HG02678 (cell line): ENCODE measurements around the gene HES1.
"Not testable (repeated sequence)": the region's sequence is repeated elsewhere in the genome, so short reads cannot be mapped to it uniquely, and the experiment has no call there.

Experiments
- ATAC-seq: cut with Tn5 transposase; IDR thresholded peaks from one replicate; pipeline ENCODE4 v1.9.1; 2021; ENCODE audit warnings: mild to moderate bottlenecking, moderate library complexity; ENCODE audit not compliant: unreplicated experiment

HES1 gene

GRCh38 chr3:194124193-194124592 lies 11.8 kb upstream of the HES1 start:
- ATAC-seq = no peak

- no peak for ATAC-seq
Measured at GRCh38 chr3:194125442-194125841, 10.5 kb upstream of the HES1 start.

- ATAC-seq = no peak
Measured at GRCh38 chr3:194126790-194127189, 9.2 kb upstream of the HES1 start.

- ATAC-seq = no peak
Measured at GRCh38 chr3:194128202-194128918, 7.6 kb upstream of the HES1 start.

DNA sequence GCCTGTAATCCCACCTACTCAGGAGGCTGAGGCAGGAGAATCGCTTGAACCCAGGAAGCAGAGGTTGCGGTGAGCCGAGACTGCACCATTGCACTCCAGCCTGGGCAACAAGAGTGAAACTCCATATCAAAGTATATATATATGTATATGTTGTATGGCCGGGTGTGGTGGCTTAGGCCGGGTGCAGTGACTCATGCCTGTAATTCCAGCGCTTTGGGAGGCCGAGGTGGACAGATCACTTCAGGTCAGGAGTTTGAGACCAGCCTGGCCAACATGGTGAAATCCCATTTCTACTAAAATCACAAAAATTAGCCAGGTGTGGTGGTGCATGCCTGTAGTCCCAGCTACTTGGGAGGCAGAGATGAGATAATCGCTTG lies 7.0 kb upstream of the HES1 start:
- not testable (repeated sequence) for ATAC-seq

GRCh38 chr3:194129581-194130133 lies 6.3 kb upstream of the HES1 start:
- ATAC-seq = no peak

DNA sequence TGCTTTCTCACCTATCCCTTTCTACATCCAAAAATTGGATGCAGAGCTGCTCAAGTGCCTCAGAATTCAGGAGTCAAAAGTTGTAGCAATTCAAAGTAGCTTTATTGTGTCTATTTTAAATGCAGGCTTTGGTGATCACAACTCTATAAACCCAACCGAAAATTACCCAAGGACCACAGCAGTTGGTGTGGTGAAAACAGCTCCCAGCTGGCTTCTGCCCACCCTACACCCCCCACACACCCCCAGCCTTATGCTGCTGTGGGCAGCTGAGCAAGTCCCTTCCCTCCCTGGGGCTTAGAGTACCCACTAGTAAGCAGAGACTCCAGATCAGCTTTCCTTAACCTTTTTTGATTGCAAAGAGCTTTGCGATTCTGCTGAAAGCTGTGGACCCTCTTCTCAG lies 5.8 kb upstream of the HES1 start:
- no peak for ATAC-seq

GRCh38 chr3:194130807-194131589 lies 5.0 kb upstream of the HES1 start:
- peak; percentile 58 for ATAC-seq

- ATAC-seq = no peak
Measured at GRCh38 chr3:194132465-194133286, 3.3 kb upstream of the HES1 start.

GRCh38 chr3:194133661-194134230 lies 2.2 kb upstream of the HES1 start:
- no peak for ATAC-seq

- ATAC-seq = peak; percentile 18
Measured at GRCh38 chr3:194134231-194134756, 1.7 kb upstream of the HES1 start.

GRCh38 chr3:194134757-194135515 lies 1.0 kb upstream of the HES1 start:
- peak; percentile 38 for ATAC-seq

- no peak for ATAC-seq
Measured at GRCh38 chr3:194135516-194135805, 487 bp upstream of the HES1 start.

DNA sequence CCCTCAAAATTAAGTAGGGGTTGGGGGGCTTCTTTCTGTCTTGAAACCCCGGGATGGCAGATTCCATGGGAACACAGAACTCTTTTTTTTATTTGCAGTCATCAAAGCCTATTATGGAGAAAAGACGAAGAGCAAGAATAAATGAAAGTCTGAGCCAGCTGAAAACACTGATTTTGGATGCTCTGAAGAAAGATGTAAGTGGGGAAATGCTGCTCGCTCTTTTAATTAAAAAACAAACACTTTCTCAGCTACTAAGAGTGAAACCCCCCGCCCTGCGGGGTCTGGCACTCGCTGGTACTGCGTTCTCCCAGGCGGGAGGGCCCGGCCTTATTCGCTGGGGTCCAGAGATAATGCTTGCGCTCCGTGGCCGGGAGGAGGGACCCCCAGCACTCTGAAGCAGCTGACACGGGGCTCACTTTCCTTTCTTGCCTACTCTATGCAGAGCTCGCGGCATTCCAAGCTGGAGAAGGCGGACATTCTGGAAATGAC lies 615 bp downstream of the HES1 start:
- no peak for ATAC-seq

DNA sequence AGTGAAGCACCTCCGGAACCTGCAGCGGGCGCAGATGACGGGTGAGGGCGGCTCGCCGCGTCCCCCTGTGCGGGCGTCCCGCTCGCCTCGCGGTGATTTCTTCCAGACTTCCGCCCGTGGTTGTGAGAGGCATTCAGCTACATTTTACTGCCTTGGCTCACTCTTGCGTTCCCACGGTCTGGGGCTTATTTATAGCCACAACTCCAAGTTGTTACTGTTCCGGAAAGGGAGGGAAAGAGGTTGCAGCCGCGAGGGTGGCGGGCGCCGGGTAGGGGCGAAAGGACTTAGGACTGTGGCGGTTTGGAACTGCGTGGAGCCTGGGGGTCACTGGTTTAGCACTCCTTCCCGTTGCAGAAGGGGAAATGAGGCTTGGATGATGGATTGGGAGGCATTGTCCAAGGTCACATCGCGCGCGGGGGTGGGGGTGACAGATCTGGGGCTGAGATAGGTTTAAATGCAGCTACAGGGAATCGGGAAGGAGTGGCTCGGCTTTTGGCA lies 1.1 kb downstream of the HES1 start:
- no peak for ATAC-seq

DNA sequence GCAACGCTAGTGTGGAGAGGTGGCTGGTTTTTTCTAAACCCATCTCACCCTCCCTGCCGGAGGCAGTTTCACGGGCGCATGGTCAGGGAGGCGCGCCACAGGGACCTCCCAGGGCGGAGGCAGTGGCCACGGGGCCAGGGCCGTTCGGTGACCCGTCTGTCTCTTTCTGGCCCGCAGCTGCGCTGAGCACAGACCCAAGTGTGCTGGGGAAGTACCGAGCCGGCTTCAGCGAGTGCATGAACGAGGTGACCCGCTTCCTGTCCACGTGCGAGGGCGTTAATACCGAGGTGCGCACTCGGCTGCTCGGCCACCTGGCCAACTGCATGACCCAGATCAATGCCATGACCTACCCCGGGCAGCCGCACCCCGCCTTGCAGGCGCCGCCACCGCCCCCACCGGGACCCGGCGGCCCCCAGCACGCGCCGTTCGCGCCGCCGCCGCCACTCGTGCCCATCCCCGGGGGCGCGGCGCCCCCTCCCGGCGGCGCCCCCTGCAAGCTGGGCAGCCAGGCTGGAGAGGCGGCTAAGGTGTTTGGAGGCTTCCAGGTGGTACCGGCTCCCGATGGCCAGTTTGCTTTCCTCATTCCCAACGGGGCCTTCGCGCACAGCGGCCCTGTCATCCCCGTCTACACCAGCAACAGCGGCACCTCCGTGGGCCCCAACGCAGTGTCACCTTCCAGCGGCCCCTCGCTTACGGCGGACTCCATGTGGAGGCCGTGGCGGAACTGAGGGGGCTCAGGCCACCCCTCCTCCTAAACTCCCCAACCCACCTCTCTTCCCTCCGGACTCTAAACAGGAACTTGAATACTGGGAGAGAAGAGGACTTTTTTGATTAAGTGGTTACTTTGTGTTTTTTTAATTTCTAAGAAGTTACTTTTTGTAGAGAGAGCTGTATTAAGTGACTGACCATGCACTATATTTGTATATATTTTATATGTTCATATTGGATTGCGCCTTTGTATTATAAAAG lies 1.8 kb downstream of the HES1 start:
- ATAC-seq = peak; percentile 38

GRCh38 chr3:194138732-194139070 lies 2.8 kb downstream of the HES1 start:
- ATAC-seq = no peak

DNA sequence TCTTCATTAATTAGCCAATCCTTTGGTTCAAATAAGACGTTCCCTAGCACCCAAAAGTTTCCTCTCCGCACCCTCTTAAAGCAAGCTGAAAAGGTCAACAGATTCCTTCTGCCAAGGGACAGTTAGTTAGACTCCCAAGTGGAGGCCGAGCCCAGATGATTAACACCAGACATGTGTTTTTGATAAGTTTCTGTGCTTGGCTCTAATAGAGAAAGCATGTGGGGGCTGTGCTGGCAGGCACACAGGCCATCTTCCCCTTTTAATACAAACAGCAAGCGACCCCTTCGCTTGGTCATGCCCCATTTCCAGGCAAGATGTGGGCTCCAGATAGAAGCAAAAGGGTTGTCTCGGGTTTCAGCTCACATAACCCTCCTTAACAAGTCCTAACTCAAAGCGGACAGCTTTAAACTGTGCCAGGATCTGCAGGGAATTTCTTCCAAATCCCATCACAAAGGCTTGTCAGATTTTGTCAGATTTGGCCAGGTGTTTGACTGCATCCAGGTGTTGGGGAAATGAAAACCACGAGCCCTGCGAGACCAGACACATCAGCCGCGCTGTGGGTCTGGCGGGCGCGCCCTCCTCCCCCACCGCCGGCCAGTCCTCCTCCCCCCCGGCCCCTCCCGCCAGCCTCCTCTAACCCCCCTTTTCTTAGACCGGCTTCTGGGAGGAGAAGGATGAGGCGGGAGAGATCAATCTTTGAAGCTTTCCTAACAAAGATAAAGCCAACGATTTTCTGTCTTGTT lies 3.3 kb downstream of the HES1 start:
- no peak for ATAC-seq
